Measurements from ENCODE around the gene SLC16A10.

SLC16A10 gene

DNA sequence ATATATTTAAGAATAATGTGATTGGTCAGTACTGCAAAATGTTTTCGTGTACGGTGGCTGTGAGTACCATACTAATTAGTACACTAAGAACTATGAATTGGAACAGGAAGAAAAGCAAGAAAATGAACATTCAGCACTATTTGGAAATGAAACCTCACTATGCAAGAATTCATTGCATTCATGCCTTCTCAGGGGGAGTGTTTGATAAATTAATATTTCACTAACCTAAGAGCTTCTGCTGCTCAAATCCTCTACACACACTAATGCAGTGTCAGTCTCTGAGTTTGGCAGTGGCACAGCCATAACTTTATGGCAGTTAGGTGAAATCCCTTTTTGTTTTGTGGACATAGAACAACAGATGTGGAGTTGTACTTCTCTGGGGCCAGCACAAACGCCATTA lies 60.1 kb downstream of the SLC16A10 start:
- no peak for TF ChIP-seq ZNF274 (IDR thresholded peaks at IDR 0.05; ENCODE audit: low read depth, low read length)
- H3K4me3 ChIP-seq (ENCODE audit: low read length), result no peak overlapping the region

DNA sequence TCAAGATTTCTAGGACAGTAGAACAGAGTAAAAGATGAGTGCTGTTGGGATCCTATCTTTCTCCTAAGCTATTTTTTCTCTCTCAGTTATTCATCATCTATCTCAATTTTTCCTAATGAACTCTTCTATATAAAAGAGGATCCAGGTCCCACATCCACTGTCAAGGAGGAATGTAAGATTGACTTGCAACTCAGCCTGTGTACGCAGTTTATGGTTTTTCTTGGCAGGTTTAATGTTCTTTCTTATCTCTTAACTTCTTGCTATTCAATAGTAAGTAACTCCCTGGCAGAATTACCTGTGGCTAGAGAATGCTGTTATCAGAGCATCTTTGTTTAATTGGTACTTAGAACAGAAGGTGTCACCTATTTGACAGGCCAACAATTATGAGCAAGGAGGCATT lies 60.8 kb downstream of the SLC16A10 start:
- TF ChIP-seq ZNF274 (IDR thresholded peaks at IDR 0.05; ENCODE audit: low read depth, low read length), result no peak

DNA sequence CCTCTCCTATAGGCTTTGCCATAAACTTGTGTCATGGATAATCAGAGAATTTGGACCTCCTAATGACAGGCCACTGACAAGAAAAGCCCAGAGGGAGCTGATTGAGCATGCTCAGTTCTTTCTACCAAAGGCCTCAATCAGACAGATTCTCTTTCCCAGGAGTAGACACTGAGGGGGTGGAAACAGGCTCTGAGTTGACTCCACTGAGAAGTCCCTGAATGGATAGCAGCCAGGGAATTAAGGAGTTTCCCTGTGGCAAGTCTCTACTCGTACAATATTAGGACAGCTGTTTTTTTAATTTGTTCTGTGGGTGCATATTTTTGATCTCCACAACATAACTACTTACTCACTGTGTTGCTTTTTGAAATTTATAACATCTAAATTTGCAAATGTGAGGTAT lies 63.3 kb downstream of the SLC16A10 start:
- TF ChIP-seq ZNF274 (IDR thresholded peaks at IDR 0.05; ENCODE audit: low read depth, low read length), result no peak
- no peak overlapping the region for H3K4me3 ChIP-seq (ENCODE audit: low read length)

More for the DNA sequence above, 60.8 kb downstream of the SLC16A10 start:
- no peak overlapping the region for H3K4me3 ChIP-seq (ENCODE audit: low read length)

DNA sequence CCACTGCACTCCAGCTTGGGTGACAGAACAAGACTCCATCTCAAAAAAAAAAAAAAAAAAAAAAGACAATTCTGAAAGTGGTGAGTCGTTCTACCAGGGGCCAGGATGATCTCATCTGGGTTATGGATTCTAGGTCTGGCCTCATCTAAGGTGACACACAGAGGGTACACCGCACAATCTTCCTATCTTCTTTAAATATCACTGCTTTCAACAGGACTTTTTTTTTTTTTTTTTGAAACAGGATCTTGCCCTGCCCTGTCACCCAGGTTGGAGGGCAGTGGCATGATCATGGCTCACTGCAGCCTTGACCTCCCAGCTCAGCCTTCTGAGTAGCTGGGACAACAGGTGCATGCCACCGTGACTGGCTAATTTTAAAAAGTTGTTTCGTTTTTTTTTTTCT lies 67.7 kb downstream of the SLC16A10 start:
- no peak overlapping the region for H3K4me3 ChIP-seq (ENCODE audit: low read length)
- no peak for TF ChIP-seq ZNF274 (IDR thresholded peaks at IDR 0.05; ENCODE audit: low read depth, low read length)

DNA sequence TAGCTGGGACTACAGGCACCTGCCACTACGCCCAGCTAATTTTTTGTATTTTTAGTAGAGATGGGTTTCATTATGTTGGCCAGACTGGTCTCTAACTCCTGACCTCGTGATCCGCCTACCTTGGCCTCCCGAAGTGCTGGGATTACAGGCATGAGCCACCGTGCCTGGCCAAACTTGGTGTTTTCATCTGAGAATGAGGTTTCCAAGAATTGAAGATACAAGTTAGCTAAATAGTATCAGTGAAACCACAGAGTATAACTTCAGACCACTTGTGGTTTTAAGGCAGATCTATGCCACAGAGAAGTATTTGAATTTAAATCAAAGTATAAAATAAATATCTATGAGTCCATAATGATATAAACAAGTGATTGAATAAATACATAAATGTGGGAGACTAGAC lies 70.1 kb downstream of the SLC16A10 start:
- H3K4me3 ChIP-seq (ENCODE audit: low read length), result no peak overlapping the region
- no peak for TF ChIP-seq ZNF274 (IDR thresholded peaks at IDR 0.05; ENCODE audit: low read depth, low read length)

DNA sequence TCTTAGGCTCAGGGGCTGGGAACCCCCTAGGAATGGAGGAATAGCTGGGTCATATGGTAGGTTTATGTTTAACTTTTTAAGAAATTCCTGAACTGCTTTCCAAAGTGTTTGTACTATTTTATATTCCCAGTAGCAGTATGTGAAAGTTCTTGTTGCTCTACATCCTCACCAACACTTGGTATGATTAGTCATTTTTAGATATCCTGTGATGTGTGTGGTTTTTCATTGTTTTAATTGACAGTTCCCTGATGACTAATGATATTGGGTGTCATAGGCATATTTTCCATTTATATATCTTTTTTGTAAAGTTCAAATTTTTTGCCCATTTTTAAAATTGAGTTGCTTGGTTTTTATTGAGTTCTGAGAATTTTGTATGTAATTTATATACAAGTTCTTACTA lies 72.3 kb downstream of the SLC16A10 start:
- no peak overlapping the region for H3K4me3 ChIP-seq (ENCODE audit: low read length)
- TF ChIP-seq ZNF274 (IDR thresholded peaks at IDR 0.05; ENCODE audit: low read depth, low read length), result no peak

DNA sequence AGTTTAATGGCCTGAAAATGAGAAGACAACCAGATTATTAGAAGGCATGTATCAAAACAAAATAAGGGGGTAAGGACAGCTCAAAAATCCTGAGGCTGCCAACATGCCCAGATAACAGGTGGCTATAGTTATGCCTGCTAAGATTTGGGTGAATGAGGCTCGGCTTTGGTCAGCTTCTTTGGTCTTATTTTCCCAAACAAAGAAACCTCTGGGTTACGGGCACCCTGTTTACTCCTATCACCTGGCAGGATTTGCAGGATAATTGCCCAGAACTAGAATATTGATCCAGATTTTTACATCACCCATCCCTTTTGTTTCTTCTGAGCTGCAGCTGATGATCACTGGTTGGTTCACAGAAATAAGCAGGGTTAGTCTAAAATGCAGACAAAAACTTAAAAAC lies 74.3 kb downstream of the SLC16A10 start:
- TF ChIP-seq ZNF274 (IDR thresholded peaks at IDR 0.05; ENCODE audit: low read depth, low read length), result no peak
- H3K4me3 ChIP-seq (ENCODE audit: low read length), result no peak overlapping the region

DNA sequence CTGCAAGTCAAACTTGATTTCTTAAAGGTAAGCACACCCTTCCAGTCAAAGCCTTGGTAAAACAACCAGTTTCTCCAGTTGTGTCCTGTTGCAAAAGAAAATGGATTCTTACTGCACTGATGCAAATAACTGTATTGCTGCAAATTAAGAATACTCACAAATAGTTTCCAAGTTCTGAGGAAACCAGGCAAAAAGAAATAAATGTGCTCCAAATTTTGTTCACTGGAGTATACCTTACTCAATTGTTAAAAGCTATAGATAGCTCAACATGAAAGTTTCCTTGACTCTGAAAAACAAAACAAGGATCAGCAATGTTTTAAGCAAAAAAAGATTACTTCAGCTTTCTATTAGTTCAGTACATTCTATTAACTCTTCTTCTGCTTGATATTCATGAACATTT lies 75.2 kb downstream of the SLC16A10 start:
- no peak for TF ChIP-seq ZNF274 (IDR thresholded peaks at IDR 0.05; ENCODE audit: low read depth, low read length)

DNA sequence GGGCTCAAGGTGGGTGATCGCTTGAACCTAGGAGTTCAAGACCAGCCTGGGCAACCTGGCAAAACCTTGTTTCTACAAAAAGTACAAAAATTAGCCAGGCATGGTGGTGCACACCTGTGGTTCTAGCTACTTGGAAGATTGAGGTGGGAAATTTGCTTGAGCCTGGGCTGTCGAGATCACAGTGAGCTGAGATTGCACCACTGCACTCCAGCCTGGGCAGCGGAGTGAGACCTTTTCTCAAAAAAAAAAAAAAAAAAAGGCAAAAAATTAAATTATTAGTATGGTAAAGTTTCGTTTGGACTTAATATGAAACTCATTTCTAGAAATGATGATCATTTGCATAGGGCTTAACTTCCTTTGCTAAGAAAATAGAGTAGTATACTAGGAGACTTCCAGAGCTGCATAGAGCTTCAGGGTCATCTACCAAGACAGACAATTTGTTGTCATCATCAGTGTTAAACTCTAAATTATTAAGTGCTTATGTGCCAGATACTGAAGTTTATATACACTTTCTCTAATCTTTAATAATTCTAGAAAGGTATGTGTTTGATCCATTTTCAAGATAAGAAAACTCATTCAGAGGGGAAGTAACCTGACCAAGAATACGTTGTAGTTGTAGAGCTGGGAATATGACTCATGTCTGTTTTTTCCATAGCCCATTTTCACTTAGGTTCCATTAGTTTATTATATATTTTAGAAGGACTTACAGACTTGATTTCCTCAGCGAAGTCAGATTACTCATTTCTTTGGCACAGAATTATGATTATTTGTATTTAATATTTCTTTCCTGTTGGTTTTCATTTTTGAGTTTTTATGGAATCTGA lies 84.5 kb downstream of the SLC16A10 start:
- no peak for TF ChIP-seq ZNF274 (IDR thresholded peaks at IDR 0.05; ENCODE audit: low read depth, low read length)
- H3K4me3 ChIP-seq (ENCODE audit: low read length), result no peak overlapping the region

More for the DNA sequence above, 75.2 kb downstream of the SLC16A10 start:
- no peak overlapping the region for H3K4me3 ChIP-seq (ENCODE audit: low read length)

DNA sequence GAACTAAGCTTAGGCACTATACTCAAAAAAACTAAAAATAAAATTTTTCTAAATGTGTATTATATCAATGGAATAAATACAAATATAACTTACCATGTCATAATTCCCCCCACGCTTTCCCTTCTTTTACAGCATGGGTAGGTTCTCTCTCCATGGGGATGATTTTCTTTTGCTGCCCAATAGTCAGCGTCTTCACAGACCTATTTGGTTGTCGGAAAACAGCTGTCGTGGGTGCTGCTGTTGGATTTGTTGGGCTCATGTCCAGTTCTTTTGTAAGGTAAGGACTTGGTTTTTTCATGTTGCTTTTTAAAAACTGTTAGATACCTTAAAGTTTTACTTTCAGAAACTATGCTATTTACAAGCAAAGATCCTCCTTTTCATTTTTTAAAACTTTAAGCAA lies 85.3 kb downstream of the SLC16A10 start:
- no peak overlapping the region for H3K4me3 ChIP-seq (ENCODE audit: low read length)
- TF ChIP-seq ZNF274 (IDR thresholded peaks at IDR 0.05; ENCODE audit: low read depth, low read length), result no peak

DNA sequence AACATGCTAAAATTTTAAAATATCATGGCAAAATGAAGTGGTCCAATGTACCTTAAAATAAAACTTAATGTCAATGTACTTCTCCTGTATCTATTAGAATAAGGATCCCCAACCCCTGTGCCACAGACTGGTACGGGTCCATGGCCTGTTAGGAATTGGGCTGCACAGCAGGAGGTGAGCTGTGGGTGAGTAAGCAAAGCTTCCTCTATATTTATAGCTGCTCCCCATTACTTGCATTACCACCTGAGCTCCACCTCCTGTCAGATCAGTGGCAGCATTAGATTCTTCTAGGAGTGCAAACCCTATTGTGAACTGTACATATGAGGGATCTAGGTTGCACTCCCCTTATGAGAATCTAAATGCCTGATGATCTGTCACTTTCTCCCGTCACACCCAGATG lies 86.0 kb downstream of the SLC16A10 start:
- no peak overlapping the region for H3K4me3 ChIP-seq (ENCODE audit: low read length)
- no peak for TF ChIP-seq ZNF274 (IDR thresholded peaks at IDR 0.05; ENCODE audit: low read depth, low read length)

DNA sequence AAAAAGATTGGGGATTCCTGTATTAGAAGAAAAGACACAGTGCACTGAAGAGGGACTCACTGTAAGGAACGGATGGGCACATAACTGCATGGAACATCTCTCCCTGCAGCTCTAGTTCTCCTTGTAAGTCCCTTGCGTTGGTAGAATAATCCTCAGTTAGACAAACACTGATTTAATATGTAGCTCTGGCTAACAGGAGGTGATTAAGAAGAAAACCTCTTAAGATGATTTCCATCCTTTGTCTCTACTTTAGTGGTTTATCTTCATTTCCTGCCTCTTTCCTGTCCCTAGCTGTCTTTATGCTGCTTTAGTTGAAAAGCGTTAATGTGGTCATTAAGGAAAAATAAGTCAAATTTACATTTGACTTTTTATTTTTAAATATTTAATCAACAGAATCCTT lies 86.6 kb downstream of the SLC16A10 start:
- no peak overlapping the region for H3K4me3 ChIP-seq (ENCODE audit: low read length)
- TF ChIP-seq ZNF274 (IDR thresholded peaks at IDR 0.05; ENCODE audit: low read depth, low read length), result no peak

DNA sequence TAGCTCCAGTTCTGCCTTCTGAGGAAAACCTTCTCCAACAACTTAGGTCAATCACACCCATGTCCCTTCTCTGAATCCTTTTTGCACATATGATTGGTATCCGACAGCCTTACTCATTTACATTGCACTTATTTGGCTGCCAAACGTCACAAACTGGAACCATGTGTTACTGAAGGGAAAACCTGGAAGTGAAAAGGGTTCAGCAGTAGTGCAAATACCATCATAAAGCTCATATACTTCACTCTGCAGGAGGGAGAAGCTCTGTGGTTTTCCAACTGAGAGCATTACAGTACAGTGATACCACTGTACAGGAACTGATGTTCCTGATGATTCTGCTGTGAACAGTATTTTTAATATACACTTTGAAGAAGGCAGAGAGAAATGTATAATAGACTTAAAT lies 87.8 kb downstream of the SLC16A10 start:
- TF ChIP-seq ZNF274 (IDR thresholded peaks at IDR 0.05; ENCODE audit: low read depth, low read length), result no peak
- no peak overlapping the region for H3K4me3 ChIP-seq (ENCODE audit: low read length)

DNA sequence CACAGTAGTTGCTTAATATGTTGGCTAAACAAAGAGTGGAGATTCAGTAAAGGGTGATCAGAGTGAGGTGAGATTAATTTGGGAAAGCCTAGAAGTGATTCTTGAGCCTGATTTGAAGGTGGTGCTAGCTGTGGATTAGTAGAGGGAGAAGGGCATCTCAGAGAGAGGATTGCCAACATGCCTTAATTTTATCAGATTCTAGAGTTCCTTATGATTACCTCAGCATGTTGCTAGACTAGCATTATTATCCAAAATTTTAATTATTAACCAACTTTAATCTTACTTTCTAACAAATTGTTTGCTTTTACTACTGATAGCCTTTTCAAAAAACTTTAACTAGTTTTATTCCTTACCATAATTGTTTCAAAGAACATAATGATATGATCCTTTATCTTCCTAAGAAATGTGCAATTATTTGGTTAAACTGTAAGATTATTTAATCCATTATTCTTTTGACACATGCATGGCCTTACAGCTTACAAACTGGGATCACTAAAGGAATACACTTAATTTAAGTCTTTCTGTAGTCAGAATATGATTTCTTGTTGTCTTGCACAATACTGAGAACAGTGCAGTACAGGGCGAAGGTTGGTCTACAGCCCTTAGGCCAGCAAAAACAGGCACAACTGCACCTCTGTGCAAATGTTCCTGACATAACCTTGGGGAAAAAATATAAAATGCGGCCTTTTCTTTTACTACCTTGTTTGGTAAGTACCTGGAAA lies 88.9 kb downstream of the SLC16A10 start:
- no peak for TF ChIP-seq ZNF274 (IDR thresholded peaks at IDR 0.05; ENCODE audit: low read depth, low read length)
- H3K4me3 ChIP-seq (ENCODE audit: low read length), result no peak overlapping the region

DNA sequence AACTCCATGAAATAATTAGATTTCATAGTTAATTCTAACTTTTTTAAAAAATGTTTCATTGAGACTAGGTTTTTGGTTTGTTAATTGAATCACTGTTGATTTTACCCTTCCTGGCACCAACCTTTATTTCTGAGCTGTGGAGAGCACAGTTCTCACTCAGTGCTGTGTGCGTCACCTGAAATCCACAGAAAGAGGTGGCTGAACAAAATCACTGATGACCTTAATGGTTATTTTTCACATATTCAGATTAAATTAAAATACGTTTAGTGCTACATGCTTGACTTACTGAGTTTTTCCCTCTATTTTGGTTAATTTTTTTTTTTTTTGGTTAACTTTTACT lies 89.4 kb downstream of the SLC16A10 start:
- no peak for TF ChIP-seq ZNF274 (IDR thresholded peaks at IDR 0.05; ENCODE audit: low read depth, low read length)
- no peak overlapping the region for H3K4me3 ChIP-seq (ENCODE audit: low read length)

Measured in GM08714 (cell line).